ENCODE data around the gene GFY.
A peak's percentile ranks its signal among the peaks of the same experiment; 100 is the strongest.

Gene GFY

GRCh38 chr19:49423071-49423984 lies 1.9 kb upstream of the GFY start, which contains the start of gene PTH2:
Gene PTH2 (minus strand): TSS chr19:49423441. CDS start chr19:49423339, 102 bp downstream.
- TF ChIP-seq, protein P1, sequence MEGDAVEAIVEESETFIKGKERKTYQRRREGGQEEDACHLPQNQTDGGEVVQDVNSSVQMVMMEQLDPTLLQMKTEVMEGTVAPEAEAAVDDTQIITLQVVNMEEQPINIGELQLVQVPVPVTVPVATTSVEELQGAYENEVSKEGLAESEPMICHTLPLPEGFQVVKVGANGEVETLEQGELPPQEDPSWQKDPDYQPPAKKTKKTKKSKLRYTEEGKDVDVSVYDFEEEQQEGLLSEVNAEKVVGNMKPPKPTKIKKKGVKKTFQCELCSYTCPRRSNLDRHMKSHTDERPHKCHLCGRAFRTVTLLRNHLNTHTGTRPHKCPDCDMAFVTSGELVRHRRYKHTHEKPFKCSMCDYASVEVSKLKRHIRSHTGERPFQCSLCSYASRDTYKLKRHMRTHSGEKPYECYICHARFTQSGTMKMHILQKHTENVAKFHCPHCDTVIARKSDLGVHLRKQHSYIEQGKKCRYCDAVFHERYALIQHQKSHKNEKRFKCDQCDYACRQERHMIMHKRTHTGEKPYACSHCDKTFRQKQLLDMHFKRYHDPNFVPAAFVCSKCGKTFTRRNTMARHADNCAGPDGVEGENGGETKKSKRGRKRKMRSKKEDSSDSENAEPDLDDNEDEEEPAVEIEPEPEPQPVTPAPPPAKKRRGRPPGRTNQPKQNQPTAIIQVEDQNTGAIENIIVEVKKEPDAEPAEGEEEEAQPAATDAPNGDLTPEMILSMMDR (IDR thresholded peaks at IDR 0.05; ENCODE audit: control extremely low read depth, extremely low read depth, low read depth, missing control alignments) = no peak
- ChIA-PET CTCF (interaction anchor here (1.2 to 2.1 kb wide), 3 partner anchors 19 to 50 kb away, joined by 3 to 7 read pairs (median 3); no protein-coding TSS in a partner anchor), POLR2A (interaction anchor here (0.5 kb wide), 1 partner anchor 967 kb away, joined by 3 read pairs; no protein-coding TSS in a partner anchor)
- DNase-seq (ENCODE audit: extremely low spot score) = no peak

- DNase-seq (ENCODE audit: extremely low spot score) = no peak
- ChIA-PET CTCF (interaction anchor here (1.2 to 2.1 kb wide), 4 partner anchors 20 to 49 kb away, joined by 3 to 7 read pairs (median 4); no protein-coding TSS in a partner anchor), POLR2A (interaction anchor here (0.5 kb wide), 1 partner anchor 966 kb away, joined by 3 read pairs; no protein-coding TSS in a partner anchor)
- TF ChIP-seq, protein P1 (IDR thresholded peaks at IDR 0.05; ENCODE audit: control extremely low read depth, extremely low read depth, low read depth, missing control alignments) = no peak
Observed at GRCh38 chr19:49423985-49424303, 1.2 kb upstream of the GFY start.

GRCh38 chr19:49425922-49426592 lies 869 bp downstream of the GFY start:
- TF ChIP-seq, protein P1 (IDR thresholded peaks at IDR 0.05; ENCODE audit: control extremely low read depth, extremely low read depth, low read depth, missing control alignments) = no peak
- no peak for DNase-seq (ENCODE audit: extremely low spot score)
- POLR2A ChIA-PET = no interaction called here
- CTCF ChIA-PET = interaction anchor here (1.6 to 2.1 kb wide), 4 partner anchors 8 to 44 kb away, joined by 4 to 8 read pairs (median 6); no protein-coding TSS in a partner anchor

- ChIA-PET CTCF (interaction anchor here (1.2 to 1.8 kb wide), 4 partner anchors 9 to 43 kb away, joined by 3 to 4 read pairs (median 4); no protein-coding TSS in a partner anchor), POLR2A (no interaction called here)
Observed at GRCh38 chr19:49427339-49427738, 2.2 kb downstream of the GFY start.

GRCh38 chr19:49427855-49428546 lies 2.8 kb downstream of the GFY start:
- CTCF ChIA-PET = interaction anchor here (1.2 to 2.2 kb wide), 5 partner anchors 10 to 42 kb away, joined by 3 to 7 read pairs (median 4); no protein-coding TSS in a partner anchor
- TF ChIP-seq, protein P1 (IDR thresholded peaks at IDR 0.05; ENCODE audit: control extremely low read depth, extremely low read depth, low read depth, missing control alignments) = no peak

More at GRCh38 chr19:49427339-49427738, 2.2 kb downstream of the GFY start:
- TF ChIP-seq, protein P1 (IDR thresholded peaks at IDR 0.05; ENCODE audit: control extremely low read depth, extremely low read depth, low read depth, missing control alignments) = no peak
- DNase-seq (ENCODE audit: extremely low spot score) = no peak

More at GRCh38 chr19:49427855-49428546, 2.8 kb downstream of the GFY start:
- POLR2A ChIA-PET = interaction anchor here (0.5 kb wide), 1 partner anchor 24 kb away, joined by 4 read pairs; the partner anchor contains the start of gene PIH1D1
- peak; percentile 50 for DNase-seq (ENCODE audit: extremely low spot score)
